ENCODE results near the gene C16orf89. TPM values are rescaled to one million over a fixed set of nuclear protein-coding genes. Genes with fewer than 3 reads are reported as not detected.

The C16orf89 gene
- total RNA-seq, 4 donors from 2014 or later, result 0.38 to 4.8 (median 2.4) TPM

- no peaks in the 10 kb centered on the region for H3K36me3 ChIP-seq
- H3K4me3 ChIP-seq, result no peak overlapping the region
- H3K9me3 ChIP-seq, result no peaks in the 10 kb centered on the region
- 68 to 69% methylated on average over 2 to 3 of the region's 3 CpGs for WGBS, 2 donors
- no peak for TF ChIP-seq CTCF (IDR thresholded peaks at IDR 0.05)
- H3K27ac ChIP-seq, result no peak overlapping the region
- H3K27me3 ChIP-seq, result peaks cover 0 to 7% (median 0%) of the 10 kb centered on the region in 4 donors
- intact Hi-C loops (cut with DNase I), result no loop called here
- no peak for DNase-seq
- H3K4me1 ChIP-seq, result no peaks in the 10 kb centered on the region
Observed at GRCh38 chr16:5002699-5003143, 63.0 kb downstream of the C16orf89 start.

- Histone ChIP-seq H3K27ac (no peak overlapping the region), H3K4me1 (no peaks in the 10 kb centered on the region), H3K27me3 (peaks cover 0 to 7% (median 0%) of the 10 kb centered on the region in 4 donors), H3K4me3 (no peak overlapping the region), H3K36me3 (no peaks in the 10 kb centered on the region), H3K9me3 (no peaks in the 10 kb centered on the region)
- TF ChIP-seq POLR2A (IDR thresholded peaks at IDR 0.05), result no peak
- TF ChIP-seq CTCF (IDR thresholded peaks at IDR 0.05), result no peak
- 54 to 69% methylated on average over 5 to 6 of the region's 6 CpGs for WGBS, 2 donors
- DNase-seq, result no peak
- intact Hi-C loops (cut with DNase I), result no loop called here
Observed at GRCh38 chr16:5001986-5002385, 63.8 kb downstream of the C16orf89 start.

GRCh38 chr16:5001571-5001970 is 64.2 kb downstream of the C16orf89 start:
- intact Hi-C loops (cut with DNase I), result no loop called here
- no peak overlapping the region for H3K27ac ChIP-seq
- TF ChIP-seq CTCF (IDR thresholded peaks at IDR 0.05), result no peak
- no peak for TF ChIP-seq POLR2A (IDR thresholded peaks at IDR 0.05)
- no peaks in the 10 kb centered on the region for H3K4me1 ChIP-seq
- DNase-seq, result no peak
- peaks cover 0 to 7% (median 0%) of the 10 kb centered on the region in 4 donors for H3K27me3 ChIP-seq
- H3K9me3 ChIP-seq, result no peaks in the 10 kb centered on the region
- WGBS, 2 donors, result 70 to 86% methylated on average over 4 to 7 of the region's 7 CpGs
- no peak overlapping the region for H3K4me3 ChIP-seq
- no peaks in the 10 kb centered on the region for H3K36me3 ChIP-seq

- Histone ChIP-seq H3K9me3 (no peaks in the 10 kb centered on the region), H3K4me3 (no peak overlapping the region), H3K36me3 (no peaks in the 10 kb centered on the region), H3K27me3 (peaks cover 0 to 7% (median 0%) of the 10 kb centered on the region in 4 donors), H3K4me1 (no peaks in the 10 kb centered on the region), H3K27ac (no peak overlapping the region)
- intact Hi-C loops (cut with DNase I), result no loop called here
- TF ChIP-seq CTCF (IDR thresholded peaks at IDR 0.05) (no peak), POLR2A (IDR thresholded peaks at IDR 0.05) (no peak)
- no peak for DNase-seq
- WGBS, 2 donors, result 92 to 100% methylated on average over 5 to 7 of the region's 19 CpGs
Observed at GRCh38 chr16:5000573-5001001, 65.2 kb downstream of the C16orf89 start.

GRCh38 chr16:4994719-4995434 is 70.9 kb downstream of the C16orf89 start:
- Histone ChIP-seq H3K9me3 (no peaks in the 10 kb centered on the region), H3K4me1 (no peaks in the 10 kb centered on the region), H3K27me3 (peaks cover 0 to 28% (median 0%) of the 10 kb centered on the region in 4 donors), H3K27ac (no peak overlapping the region), H3K36me3 (no peaks in the 10 kb centered on the region), H3K4me3 (no peak overlapping the region)
- WGBS, 2 donors, result 71 to 79% methylated on average over 10 of the region's 18 CpGs
- DNase-seq, result no peak
- intact Hi-C loops (cut with DNase I), result no loop called here
- no peak for TF ChIP-seq POLR2A (IDR thresholded peaks at IDR 0.05)
- no peak for TF ChIP-seq CTCF (IDR thresholded peaks at IDR 0.05)

Other genes with a start within 250 kb of the C16orf89 start
- gene GLYR1, start 218.7 kb downstream of the C16orf89 start, total RNA-seq, result 10 to 100 TPM; 31.9 to 47.9 (median 45.8) TPM
- gene UBN1, start 218.5 kb downstream of the C16orf89 start, total RNA-seq, result 10 to 100 TPM; 12.3 to 22.7 (median 19.6) TPM
- 1,000 to 10,000 TPM in 2 of 4 donors, 100 to 1,000 TPM in 2; 504 to 1,677 (median 860) TPM for gene PPL, start 128.8 kb downstream of the C16orf89 start, total RNA-seq
- gene SEC14L5, start 107.6 kb downstream of the C16orf89 start, total RNA-seq, result 1 to 10 TPM in 1 of 4 donors, under 1 TPM in 3; 0.22 to 5.6 (median 0.49) TPM
- 10 to 100 TPM; 19.6 to 34.7 (median 26.0) TPM for gene NAGPA, start 32.0 kb downstream of the C16orf89 start, total RNA-seq
- 10 to 100 TPM; 14.9 to 18.7 (median 16.5) TPM for gene ALG1, start 5.9 kb upstream of the C16orf89 start, total RNA-seq
- 10 to 100 TPM in 2 of 4 donors, 1 to 10 TPM in 2; 6.3 to 15.8 (median 8.8) TPM for gene EEF2KMT, start 31.8 kb upstream of the C16orf89 start, total RNA-seq